ENCODE measurements around the gene SLC30A10.
"Not testable (repeated sequence)": the region's sequence is repeated elsewhere in the genome, so short reads cannot be mapped to it uniquely, and the experiment has no call there.

The SLC30A10 gene

DNA sequence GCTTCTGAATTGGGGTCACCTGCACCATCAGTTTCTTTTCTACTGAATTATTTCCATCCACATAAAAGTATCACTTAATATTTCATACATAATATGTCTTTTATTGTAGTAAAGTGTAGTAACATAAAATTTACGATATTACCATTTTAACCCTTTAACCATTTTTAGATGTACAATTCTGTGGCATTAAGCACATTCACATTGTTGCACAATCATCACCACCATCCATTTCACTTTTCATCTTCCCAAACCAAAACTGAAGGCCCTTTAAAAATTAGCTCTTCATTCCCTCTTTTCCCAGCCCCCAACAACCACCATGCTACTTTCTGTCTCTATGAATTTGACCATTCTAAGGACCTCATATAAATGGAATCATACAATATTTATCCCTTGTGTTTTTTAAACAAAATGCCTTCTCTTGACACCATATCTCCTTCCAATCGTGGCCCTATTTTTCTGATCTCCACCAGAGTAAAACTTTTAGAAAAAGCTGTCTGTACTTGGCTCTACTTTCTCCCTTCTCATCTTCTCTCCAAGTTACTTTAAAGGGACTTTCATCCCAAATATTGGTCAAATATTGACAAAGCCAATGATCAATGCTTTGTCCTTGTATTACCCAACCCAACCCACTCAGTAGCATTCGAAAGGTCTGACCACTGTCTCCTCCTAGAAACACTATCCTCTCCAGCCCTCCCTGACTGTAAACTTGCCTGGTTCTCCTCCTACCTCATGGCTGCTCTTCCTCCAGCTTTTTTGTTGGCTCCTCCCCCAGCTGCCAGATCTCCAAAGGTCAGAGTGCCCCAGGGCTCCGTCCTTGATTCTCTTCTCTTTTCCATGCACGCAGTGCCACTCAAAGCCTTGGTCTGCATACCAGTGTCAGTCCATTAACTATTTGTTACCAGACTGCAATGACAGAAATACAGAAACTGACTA lies 44.7 kb downstream of the SLC30A10 start:
- no peaks in the 10 kb centered on the region for H3K9me3 Mint-ChIP-seq
- no peak overlapping the region for H3K4me3 Mint-ChIP-seq
- no peak for ATAC-seq
- peaks cover 49% of the 10 kb centered on the region for H3K27me3 Mint-ChIP-seq
- H3K36me3 Mint-ChIP-seq, result no peaks in the 10 kb centered on the region
- H3K4me1 Mint-ChIP-seq, result no peaks in the 10 kb centered on the region
- H3K27ac Mint-ChIP-seq, result no peak overlapping the region

DNA sequence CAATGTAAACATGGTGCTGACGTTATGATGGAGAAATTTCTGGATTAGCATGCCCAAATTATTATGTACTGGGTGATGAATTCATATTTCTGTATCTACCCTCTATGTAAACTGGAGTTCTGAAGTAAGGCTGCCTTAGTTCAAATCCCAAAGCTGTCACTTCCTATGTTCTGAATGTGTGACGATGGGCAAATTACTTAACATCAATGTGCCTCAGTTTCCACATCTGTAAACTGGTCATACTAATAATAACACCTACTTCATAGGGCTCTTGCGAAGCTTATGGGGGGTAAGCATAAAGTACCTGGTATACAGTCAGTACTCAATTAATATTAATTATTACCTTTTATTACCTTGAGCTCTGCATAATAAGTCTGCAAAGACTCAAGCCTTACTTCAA lies 45.6 kb downstream of the SLC30A10 start:
- H3K4me1 Mint-ChIP-seq, result no peaks in the 10 kb centered on the region
- no peak overlapping the region for H3K4me3 Mint-ChIP-seq
- H3K27me3 Mint-ChIP-seq, result peaks cover 47% of the 10 kb centered on the region
- ATAC-seq, result no peak
- no peaks in the 10 kb centered on the region for H3K36me3 Mint-ChIP-seq
- H3K27ac Mint-ChIP-seq, result no peak overlapping the region
- H3K9me3 Mint-ChIP-seq, result no peaks in the 10 kb centered on the region

DNA sequence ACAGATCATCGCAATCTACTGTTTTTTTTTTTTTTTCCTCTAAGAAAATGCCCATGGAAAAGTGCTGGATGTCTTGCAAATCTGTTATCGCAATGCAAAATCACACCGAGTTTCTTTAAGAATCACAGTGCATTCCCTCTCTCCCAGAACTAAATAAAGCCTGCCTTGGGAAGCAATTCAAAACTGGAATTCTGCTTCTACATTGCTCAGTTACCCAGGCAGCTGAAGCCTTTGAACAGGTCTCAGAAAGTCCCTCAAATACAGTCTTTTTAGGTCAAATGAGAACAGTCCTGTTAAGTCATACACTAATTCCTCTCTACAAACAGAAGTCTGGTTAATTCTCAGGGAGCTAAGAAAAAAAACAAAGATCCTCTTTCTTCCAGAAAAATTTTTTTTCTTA lies 46.3 kb downstream of the SLC30A10 start:
- Mint-ChIP-seq H3K4me1 (no peaks in the 10 kb centered on the region), H3K27ac (no peak overlapping the region), H3K9me3 (no peaks in the 10 kb centered on the region), H3K36me3 (no peaks in the 10 kb centered on the region), H3K4me3 (no peak overlapping the region), H3K27me3 (peaks cover 41% of the 10 kb centered on the region)
- no peak for ATAC-seq

DNA sequence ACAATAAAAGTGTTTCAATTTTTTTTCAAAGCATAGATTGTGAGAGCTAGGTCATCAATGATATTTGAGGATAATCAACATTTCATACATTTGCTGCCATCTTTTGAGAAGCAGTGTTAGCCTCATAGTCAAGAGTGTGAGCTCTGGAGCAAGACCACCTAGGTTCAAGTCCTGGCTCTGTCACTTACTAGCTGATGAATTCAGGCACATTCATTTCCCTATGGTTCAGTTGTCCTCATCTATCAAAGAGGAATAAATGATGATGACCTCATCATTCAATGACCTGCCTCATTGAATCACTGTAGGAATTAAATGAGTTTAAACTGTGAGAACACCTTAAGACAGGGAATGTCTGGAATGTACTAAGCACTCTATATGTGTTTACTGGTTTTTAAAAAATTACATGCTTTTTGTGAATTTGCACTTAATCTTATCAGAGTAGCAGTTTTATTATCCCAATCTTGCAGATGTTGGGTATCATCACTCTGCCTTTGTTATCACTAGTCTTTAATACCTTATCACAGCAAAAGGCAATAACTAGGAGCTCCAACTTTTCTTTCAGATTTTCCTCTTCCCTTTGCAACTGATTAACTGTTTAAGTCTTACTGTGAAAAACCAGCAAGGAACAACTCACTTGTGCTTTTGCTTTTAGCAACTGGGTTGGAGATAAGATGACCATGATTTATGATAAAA lies 47.4 kb downstream of the SLC30A10 start:
- no peak overlapping the region for H3K27ac Mint-ChIP-seq
- no peaks in the 10 kb centered on the region for H3K36me3 Mint-ChIP-seq
- H3K9me3 Mint-ChIP-seq, result no peaks in the 10 kb centered on the region
- peaks cover 33% of the 10 kb centered on the region for H3K27me3 Mint-ChIP-seq
- H3K4me1 Mint-ChIP-seq, result no peaks in the 10 kb centered on the region
- H3K4me3 Mint-ChIP-seq, result no peak overlapping the region
- no peak for ATAC-seq

DNA sequence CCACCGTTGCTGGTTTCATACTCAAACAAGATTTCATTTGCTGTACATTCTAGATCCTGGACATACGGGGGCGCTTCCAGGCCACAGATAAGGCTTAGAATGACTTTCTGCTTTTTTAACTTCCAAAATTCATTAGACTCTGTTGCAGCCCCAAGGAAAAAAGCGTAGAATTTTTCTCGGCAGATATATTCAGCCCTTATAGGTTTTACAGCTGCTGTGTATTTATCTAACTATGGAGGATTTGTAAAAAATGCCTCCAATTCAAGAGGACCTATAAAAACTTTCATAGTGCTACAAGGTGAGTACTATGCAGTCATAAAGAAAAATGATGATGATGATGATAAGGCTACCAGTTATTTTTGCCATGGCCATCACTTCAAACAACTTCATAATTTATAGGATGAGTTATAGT lies 51.6 kb downstream of the SLC30A10 start:
- ATAC-seq, result no peak
- Mint-ChIP-seq H3K27me3 (peaks cover 22% of the 10 kb centered on the region), H3K9me3 (no peaks in the 10 kb centered on the region), H3K4me1 (no peaks in the 10 kb centered on the region), H3K36me3 (no peaks in the 10 kb centered on the region), H3K4me3 (no peak overlapping the region), H3K27ac (no peak overlapping the region)

DNA sequence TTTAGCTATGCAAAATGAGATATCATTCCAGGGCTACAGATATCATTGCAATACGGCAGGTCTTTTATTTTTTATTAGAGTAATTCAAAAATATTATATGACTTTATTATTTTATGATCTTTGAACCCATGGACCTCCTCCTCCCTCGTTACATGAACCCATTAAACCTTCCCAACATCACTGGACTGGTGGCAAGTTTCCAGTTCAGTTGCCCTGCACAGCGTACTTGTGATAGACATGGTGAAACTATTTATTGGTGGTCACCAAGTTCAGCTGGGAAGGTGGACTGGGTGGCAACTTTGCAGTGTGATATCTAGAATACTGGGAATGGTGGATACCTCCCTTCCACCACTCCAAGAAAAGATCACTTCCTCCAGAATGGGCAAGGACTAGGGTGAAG lies 52.5 kb downstream of the SLC30A10 start:
- Mint-ChIP-seq H3K27ac (no peak overlapping the region), H3K27me3 (peaks cover 22% of the 10 kb centered on the region), H3K36me3 (no peaks in the 10 kb centered on the region), H3K9me3 (no peaks in the 10 kb centered on the region), H3K4me1 (no peaks in the 10 kb centered on the region), H3K4me3 (no peak overlapping the region)
- no peak for ATAC-seq

DNA sequence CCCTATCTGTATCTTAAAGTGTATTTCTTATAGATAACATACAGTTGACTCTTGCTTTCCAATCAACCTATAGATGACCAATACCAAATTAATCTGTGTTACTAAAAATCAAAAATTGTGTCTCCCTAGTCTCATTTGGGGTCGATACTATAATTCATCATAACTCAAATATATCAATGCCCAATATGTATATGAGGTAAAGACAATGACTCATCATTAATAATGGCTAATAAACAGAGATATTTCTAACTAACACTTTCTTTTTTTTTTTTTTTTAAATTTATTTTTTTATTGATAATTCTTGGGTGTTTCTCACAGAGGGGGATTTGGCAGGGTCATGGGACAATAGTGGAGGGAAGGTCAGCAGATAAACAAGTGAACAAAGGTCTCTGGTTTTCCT lies 55.8 kb downstream of the SLC30A10 start:
- not testable (repeated sequence) for H3K36me3 Mint-ChIP-seq, H3K4me1 Mint-ChIP-seq, H3K4me3 Mint-ChIP-seq, ATAC-seq, H3K27ac Mint-ChIP-seq, H3K9me3 Mint-ChIP-seq
- peaks cover 22% of the 10 kb centered on the region for H3K27me3 Mint-ChIP-seq

DNA sequence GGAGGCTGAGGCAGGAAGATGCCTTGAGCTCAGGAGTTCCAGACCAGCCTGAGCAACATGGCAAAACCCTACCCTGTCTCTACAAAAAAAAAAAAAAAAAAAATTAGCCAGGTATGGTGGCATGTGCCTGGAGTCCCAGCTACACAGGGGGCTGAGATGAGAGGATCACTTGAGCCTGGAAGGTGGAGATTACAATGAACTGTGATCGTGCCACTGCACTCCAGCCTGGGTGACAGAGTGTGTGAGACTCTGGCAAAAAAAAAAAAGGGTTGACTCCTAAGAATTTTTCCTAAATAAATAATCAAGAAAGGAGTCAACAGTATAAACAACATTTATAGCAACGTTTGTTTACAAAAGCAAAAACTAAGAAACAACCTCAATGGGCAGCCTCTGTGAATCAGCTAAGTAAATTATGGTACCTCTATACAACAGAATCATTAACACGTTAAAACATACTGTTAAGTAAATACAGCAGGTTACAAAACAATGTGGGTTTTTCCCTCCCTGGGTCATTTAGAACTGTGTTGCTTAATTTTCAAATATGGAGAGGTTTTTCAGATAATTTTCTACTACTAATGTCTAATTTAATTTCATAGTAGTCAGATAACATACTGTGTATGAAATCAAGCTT lies 56.8 kb downstream of the SLC30A10 start:
- no peak for ATAC-seq
- Mint-ChIP-seq H3K36me3 (no peaks in the 10 kb centered on the region), H3K27ac (no peak overlapping the region), H3K9me3 (no peaks in the 10 kb centered on the region), H3K4me1 (no peaks in the 10 kb centered on the region), H3K4me3 (no peak overlapping the region), H3K27me3 (peaks cover 22% of the 10 kb centered on the region)

DNA sequence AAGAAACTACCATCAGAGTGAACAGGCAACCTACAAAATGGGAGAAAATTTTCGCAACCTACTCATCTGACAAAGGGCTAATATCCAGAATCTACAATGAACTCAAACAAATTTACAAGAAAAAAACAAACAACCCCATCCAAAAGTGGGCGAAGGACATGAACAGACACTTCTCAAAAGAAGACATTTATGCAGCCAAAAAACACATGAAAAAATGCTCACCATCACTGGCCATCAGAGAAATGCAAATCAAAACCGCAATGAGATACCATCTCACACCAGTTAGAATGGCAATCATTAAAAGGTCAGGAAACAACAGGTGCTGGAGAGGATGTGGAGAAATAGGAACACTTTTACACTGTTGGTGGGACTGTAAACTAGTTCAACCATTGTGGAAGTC lies 59.7 kb downstream of the SLC30A10 start:
- H3K4me3 Mint-ChIP-seq, H3K27ac Mint-ChIP-seq, H3K36me3 Mint-ChIP-seq, H3K4me1 Mint-ChIP-seq, H3K9me3 Mint-ChIP-seq, H3K27me3 Mint-ChIP-seq, ATAC-seq: not testable (repeated sequence)
